Hematopoietic multipotent progenitor cell treated with erythropoietin and hydrocortisone succinate and interleukin-3 and kit ligand, for 4 days (in vitro differentiated cells): ENCODE results near the gene ADAP2.
"Not testable (repeated sequence)": the region's sequence is repeated elsewhere in the genome, so short reads cannot be mapped to it uniquely, and the experiment has no call there.

Source experiments
- DNase-seq: peaks from one replicate; pipeline ENCODE4 v3.0.0-alpha.2; 2015

Gene ADAP2

GRCh38 chr17:30970831-30971567 is 49.3 kb downstream of the ADAP2 start, which contains the start of gene RNF135:
Gene RNF135 (plus strand): TSS chr17:30971039. CDS start chr17:30971074, 35 bp downstream.
- DNase-seq: peak; percentile 94

GRCh38 chr17:30975042-30975820 is 53.5 kb downstream of the ADAP2 start:
- no peak for DNase-seq

- not testable (repeated sequence) for DNase-seq
Measured at GRCh38 chr17:30979919-30980318, 58.2 kb downstream of the ADAP2 start.

DNA sequence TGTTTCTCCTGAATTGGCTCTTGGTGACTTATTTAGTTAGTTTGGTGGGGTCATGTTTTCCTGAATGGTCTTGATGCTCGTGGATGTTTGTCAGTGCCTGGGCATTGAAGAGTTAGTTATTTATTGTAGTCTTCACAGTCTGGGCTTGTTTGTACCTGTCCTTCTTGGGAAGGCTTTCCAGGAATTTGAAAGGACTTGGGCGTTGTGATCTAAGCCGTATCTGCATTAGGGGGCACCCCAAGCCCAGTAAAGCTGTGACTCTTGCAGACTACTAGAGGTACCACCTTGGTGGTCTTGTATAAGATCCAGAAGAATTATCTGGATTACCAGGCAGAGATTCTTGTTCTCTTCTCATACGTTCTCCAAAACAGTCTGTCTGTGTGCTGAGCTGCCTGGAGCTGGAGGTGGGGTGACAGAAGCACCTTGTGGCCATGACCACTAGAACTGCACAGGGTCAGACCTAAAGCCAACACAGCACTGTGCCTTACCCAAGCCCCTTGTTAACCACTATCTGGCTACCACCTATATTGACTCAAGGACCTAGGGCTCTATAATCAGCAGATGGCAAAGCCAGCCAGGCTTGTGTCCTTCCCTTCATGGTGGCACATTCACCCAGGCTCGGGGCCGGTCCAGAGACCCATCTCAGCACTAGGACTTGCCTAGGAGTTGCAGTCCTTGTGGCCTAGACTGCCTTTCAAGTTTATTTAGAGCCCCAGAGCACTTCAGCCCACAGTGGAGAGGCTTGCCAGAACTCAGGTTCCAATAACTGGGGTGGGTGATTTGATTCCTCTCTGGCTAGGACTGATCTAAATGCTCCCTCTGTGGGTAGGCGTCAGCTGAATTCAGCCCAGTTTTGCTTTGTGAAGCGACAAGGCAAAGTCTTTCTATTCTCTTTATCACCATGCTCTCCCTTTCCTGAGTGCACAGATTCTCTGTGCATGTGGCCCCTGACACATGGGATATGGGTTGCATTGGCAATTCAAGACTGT is 60.1 kb downstream of the ADAP2 start:
- no peak for DNase-seq

DNA sequence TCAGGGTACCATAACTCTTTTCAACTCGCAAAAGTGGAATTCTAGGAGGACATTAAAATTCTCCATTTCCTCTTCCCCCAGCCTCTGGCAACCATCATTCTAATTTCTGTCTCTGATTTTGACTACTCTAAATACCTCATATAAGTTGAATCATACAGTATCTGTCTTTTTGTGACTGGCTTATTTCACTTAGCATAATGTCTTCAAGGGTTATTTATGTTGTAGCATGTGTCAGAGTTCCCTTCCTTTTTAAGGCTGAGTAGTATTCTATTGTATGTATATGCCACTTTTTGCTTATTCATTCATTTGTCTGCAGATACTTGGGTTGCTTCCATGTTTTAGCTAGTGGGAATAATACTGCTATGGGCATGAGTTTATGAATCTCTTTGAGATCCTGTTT is 61.1 kb downstream of the ADAP2 start:
- no peak for DNase-seq

GRCh38 chr17:30990458-30990857 is 68.7 kb downstream of the ADAP2 start:
- no peak for DNase-seq

GRCh38 chr17:30992551-30992950 is 70.8 kb downstream of the ADAP2 start:
- DNase-seq: no peak

DNA sequence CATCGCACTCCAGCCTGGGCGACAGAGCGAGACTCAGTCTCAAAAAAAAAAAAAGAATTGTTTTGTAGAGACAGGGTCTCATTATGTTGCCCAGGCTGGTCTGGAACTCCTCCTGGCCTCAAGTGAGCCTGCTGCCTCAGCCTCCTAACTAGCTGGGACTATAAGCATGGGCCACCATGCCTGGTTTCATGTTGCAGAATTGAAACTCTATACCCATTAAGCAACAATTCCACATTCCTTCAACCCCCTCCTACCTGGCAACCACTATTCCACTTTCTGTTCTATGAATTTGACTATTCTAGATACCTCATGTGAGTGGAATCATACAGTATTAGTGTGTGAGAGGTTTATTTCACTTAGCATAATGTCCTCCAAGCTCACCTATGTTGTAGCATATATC is 73.6 kb downstream of the ADAP2 start:
- no peak for DNase-seq

GRCh38 chr17:30996486-30996885 is 74.7 kb downstream of the ADAP2 start:
- DNase-seq: no peak

- no peak for DNase-seq
Measured at GRCh38 chr17:30997270-30997669, 75.5 kb downstream of the ADAP2 start.

- DNase-seq: no peak
Measured at GRCh38 chr17:30997842-30998241, 76.1 kb downstream of the ADAP2 start.

GRCh38 chr17:31002047-31002446 is 80.3 kb downstream of the ADAP2 start:
- DNase-seq: no peak

DNA sequence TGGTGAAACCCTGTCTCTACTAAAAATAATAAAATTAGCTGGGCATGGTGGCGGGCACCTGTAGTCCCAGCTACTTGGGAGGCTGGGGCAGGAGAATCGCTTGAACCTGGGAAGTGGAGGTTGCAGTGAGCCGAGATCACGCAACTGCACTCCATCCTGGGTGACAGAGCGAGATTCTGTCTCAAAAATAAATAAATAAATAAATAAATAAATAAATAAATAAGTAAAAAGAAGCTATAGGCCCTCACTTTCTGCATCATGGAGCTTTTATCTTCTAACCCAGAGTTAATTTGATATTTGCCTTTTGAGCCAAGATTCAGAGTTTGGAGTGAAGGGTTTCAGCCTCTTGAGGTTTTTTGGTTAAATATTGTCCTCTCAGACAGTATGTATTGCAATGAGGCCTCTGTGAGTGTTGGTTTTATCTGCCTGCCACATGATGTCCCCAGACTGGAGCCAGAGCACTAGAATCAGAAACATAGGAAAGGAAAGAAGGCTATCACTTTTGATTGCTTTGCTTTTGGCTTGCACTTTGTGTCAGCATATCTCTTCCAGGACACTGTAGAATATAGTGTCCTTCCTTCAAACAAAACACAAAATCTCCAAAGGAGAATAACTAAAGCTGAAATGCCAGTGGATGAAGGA is 81.6 kb downstream of the ADAP2 start:
- DNase-seq: no peak

DNA sequence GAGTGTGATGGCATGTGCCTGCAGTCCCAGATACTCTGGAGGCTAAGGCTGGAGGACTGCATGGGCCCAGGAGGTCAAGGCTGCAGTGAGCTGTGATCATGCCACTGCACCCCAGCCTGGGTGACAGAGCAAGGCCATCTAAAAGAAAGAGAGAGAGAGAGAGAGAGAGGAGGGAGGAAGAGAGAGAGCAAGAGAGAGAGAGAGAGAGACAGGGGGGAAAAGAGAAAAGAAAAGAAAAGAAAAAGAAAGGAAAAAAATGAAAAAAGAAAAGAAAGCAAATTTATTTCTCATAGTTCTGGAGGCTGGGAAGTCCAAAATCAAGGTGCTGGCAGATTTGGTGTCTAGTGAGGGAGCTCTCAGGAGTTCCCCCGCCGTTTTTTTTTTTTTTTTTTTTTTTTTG is 82.4 kb downstream of the ADAP2 start:
- DNase-seq: no peak

DNA sequence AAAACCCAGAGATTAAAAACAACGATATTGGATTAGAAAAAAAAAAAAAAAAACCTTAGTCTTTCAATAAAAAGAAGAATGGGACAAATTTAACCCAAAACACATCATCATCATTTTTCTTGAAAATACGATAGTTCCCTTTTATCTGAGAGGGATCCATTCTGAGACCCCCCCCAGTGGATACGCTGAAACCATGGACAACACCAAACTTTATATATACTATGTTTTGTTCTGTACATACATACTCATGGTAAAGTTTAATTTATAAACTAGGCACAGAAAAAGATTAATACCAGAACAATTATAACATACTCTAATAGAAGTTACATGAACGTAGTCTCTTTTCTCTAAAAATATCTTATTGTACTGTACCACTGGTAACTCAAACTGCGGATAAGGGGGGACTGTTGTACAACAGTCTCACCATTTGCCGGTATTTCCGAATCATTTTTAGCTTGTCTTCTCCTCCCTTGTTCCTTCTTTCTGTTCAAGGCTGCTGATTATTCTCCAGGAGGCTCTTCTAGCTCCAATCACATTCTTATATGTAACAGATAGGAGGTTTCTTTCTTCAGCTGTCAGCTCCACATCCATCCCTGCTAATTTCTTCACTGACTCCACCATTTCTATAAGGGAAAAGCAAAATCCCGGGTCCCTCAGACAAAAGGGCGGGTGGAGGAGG is 86.1 kb downstream of the ADAP2 start:
- DNase-seq: no peak

DNA sequence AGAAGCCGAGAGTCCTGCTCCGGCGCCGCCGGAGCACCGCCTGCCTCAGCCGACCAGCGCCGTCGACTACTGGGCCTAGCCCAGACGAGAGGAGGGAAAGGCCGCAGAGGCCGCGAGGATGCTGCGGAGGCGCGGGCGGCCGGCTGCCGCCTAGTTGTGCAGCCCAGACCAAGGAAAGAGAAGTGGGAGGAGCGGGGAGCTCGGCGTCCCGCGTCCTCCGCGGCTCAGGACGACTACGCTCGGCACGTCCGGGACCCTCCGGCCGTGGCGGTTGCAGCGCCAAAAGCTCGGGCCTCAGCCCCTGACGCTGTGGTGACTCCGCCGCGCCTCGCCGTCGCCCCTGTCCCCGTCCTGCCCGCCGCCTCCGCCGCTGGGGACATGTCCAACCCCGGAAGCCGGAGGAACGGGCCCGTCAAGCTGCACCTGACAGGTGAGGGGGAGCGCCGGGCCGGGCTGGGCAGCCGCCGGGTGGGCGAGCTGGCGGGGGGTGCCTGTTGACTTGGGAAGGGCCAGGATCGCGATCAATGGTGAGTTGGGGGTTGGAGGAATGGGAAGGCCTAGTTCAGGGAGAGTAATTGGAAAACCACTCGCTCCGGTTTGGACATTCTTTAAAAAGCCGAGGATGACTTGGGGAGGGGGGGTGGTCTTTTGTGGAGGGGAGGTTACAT is 86.8 kb downstream of the ADAP2 start:
- peak; percentile 73 for DNase-seq
